Stimulated activated CD8-positive, alpha-beta memory T cell treated with anti-CD3 and anti-CD28 coated beads, Interleukin-4, amount 100 ng/mL, for 48 hours (primary cell): ENCODE data around the gene FRMD4A.
"Not testable (repeated sequence)": the region's sequence is repeated elsewhere in the genome, so short reads cannot be mapped to it uniquely, and the experiment has no call there.

ENCODE experiments used
- DNase-seq: peaks from one replicate; pipeline ENCODE4 v3.0.0-alpha.2; 2020

FRMD4A gene

DNA sequence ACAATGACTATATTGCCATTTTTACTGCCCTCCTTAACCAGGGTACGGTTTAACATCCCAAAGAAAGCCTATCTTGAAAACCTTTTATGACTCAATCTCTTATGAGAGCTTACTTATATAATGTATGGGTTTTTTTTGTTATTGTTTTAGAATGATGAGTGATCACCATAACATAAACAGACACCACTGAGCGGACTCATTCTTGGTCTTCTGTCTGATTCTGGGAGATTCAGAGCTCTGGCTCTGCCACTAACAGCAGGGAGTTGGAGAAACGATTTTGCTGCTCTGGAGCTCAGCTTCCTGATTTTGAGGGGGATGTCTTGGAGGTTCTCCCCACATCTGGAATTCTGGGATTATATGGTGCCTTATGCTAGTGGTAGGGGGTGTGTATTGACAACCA lies 244.1 kb downstream of the FRMD4A start:
- DNase-seq, result no peak

DNA sequence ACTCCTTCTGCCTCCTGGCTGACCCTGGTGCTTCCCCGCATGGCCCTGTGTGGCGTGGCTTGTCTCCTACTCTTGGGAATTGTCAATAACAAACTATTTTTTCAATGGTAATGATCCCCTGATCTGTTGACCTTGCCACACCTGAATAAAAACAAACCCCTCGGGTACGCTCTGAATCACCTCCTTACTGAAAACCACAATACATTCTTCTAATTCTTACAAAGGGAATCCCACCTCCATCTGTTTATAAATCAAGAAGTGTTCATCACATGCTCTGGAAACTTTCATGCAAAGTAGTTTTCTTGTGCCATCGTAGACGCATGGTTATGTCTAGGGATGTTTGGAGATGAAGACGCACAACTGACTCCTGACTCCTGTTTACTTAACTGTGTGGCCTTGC lies 245.8 kb downstream of the FRMD4A start:
- DNase-seq, result no peak

DNA sequence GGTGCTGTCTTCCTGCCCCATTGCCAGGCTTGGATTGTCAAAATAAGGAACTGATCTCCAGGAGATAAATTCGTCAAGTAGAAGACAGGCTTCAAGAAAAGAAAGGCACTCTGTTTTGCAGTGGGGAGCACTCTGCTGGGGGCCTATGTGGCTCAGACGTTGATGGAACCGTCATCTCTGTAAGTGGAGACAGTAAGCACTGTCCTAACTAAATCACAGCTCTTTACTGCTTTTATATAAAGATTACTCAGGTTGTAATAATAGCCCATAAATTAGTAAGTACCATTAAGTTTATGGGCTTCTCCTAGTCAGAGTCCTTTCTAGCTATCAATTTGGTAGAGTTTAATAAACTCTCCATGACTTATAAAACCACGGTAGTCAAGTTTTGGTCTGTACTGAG lies 249.9 kb downstream of the FRMD4A start:
- DNase-seq, result no peak

DNA sequence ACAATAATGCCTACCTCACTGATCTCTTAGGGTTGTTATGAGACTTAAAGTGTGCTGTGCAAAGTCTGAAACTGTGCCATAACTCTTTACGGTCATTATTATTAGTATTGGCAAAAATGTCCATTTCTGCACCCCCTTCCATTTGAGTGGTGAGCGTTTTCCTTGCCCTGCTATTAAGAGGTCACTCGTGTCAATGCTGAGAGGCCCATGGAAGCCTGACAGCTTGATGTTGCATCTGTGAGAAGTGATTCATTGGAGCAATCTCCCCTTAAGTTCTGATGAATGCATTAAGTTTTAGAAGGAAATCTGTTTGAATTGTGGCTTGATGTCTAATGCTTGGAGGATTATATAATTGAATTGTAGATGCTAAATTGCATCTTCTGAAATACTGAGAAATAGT lies 253.3 kb downstream of the FRMD4A start:
- no peak for DNase-seq

DNA sequence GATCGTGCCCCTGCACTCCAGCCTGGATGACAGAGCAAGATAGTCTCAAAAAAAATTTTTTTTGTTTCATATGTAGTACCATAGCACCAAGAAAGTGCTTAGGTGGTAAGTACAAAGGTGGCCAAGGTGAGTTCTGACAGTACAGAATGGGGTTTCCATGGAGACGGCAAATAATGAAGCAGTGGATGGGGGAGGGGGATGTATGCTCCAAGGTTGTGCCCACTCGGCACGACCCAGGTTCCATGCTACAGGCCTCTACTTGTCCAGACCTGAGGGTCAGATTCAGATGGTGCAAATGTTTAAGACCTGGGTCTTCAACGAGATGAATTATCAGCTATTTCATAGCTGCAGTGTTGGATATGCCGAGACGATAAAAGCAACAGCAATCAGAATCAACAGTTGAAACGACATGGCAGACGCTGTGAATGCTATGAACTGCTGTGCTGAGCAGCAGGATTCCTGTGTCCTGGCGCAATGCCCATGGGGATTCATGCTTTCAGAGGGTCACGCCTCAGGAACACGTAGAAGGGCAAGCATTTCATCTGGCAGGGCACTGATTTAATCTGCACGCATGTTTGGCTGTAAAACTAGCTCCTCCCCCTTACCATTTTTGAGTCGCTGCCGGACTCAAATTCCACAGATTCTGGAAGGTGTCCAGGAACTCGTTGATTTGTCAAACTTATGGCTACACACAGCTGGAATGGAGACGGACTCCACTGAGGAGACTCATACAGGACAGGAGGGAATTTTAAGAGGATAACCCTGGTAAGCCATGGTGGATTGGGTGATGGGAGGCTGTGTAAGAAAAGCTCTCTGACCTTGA lies 256.5 kb downstream of the FRMD4A start:
- DNase-seq, result no peak

DNA sequence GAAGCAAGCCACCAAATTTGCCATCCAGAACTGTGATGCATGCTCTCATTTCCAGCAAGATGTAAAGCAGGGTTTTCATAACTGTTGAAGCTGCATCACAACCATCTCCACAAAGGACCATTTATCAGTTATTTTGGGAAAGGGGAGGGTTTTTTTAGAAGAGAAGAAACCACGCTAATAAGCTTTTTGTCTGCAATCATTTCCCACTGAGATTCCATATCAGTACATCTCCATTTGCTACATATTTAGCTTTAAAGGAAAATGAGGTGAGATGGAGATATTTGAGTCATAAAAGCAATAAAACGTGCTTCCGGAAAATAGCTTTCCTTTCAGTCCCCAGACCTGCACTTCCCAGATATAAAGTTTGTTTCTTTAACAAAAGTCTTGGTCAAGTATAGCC lies 258.2 kb downstream of the FRMD4A start:
- DNase-seq, result no peak

DNA sequence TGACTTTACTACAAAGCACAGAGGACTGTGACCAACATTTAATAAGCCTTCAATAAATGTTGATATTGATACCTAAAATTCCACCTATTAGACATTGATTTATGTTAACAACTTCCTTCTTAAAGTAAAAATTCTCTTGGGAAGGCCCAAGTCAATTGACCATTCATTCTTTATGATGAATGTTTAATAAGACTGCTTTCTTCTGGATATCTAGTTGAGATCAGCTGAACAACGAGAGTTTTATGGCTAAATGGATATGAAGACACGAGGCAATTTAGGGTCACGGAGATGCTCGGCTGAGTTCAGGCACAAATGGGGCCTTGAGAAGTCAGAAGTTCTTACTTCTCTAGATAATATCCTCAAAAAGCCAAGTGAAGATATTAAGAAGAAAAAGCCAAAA lies 258.8 kb downstream of the FRMD4A start:
- DNase-seq, result no peak

DNA sequence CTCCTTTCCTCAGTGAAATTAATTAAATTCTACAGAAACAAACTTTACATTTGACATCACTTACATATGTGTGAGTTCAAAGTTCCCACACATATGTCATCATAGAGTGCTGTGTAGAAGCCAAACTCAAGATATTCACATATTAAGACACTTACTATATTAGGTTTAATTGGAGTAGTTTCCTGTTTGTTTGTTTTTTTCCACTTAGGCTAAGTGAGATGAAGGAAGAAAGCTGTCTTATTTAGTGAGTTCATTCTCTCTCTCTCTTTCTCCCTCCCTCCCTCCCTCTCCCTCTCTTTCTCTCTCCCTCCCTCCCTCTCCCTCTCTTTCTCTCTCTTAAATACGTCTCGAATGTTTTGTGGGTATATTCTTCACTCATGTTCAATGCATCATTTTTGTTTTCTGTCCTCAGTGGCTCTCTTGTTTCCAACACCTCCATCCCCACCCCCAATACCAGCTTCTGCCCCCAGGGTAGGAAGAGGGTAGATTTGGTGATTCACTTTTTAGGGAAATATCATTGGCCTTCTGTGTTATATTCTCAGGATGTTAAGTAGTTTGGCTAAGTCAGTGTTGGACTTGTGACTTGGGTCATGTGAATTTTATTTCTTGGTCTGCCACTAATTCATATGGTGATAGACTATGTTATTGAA lies 262.0 kb downstream of the FRMD4A start:
- DNase-seq, result no peak

DNA sequence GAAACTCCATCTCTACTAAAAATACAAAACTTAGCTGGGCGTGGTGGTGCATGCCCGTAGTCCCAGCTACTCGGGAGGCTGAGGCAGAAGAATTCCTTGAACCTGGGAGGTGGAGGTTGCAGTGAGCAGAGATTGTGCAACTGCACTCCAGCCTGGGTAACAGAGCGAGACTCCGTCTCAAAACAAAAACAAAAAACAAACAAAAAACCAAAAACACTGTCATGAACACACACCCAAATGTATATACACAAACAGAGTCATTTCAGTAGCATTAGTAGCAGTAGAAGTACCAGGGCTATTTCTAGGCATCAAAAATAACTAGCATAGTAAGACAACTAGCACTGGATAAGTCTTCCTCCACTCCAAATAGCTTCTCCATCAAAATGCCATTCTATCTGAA lies 263.1 kb downstream of the FRMD4A start:
- DNase-seq, result not testable (repeated sequence)

DNA sequence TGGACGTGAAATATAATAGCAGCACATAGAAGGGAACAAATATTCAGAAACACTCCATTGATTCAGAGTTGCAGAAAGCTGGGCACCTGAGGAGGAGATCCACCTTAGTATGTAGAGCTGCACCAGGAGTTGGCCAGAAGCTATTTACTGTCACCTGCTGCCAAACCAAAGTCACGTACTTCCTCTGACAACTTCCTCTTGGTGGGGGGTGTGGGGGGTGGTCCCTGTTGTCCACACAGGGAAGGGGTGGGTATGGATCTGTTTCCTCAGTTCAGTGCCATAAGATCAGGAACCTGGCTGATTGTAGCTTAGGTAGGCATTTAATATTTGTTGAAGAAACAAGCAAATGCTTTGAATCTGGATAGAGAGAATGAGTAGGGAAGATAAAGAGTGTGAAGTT lies 264.6 kb downstream of the FRMD4A start:
- DNase-seq, result no peak

DNA sequence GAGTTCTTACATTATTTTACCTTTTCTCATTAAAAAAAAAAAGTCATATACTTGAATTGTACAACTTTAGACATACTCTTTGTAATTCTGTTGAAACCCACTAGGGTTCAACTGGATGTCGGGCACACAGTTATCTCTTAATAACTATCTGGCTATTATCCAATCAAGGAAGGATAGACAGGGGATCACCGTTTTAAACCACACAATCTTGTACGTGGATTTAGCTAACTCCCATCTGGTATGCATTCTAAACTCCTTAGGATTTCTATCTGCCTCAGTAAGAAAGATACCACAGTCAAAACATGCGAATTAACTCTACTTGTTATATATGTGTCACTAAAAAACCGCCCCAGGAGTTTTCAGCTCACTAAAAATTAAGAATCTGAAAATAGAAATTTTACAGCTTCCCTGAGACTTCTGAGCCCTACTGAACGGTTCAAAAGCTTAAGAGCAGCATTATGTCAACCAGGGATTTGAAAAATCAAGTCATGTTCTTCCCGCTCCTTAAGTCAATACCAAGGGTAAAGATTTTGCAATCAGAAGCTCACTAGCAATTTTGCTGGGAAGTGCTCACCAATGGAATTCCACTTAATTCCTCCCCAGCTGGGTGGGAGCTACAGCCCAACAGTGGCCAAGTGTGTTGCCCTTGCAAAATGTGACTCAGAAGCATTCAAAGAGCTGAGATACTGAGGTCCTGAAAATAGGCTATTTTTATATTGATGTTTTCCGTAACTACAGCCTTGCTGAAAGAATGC lies 267.0 kb downstream of the FRMD4A start:
- no peak for DNase-seq

DNA sequence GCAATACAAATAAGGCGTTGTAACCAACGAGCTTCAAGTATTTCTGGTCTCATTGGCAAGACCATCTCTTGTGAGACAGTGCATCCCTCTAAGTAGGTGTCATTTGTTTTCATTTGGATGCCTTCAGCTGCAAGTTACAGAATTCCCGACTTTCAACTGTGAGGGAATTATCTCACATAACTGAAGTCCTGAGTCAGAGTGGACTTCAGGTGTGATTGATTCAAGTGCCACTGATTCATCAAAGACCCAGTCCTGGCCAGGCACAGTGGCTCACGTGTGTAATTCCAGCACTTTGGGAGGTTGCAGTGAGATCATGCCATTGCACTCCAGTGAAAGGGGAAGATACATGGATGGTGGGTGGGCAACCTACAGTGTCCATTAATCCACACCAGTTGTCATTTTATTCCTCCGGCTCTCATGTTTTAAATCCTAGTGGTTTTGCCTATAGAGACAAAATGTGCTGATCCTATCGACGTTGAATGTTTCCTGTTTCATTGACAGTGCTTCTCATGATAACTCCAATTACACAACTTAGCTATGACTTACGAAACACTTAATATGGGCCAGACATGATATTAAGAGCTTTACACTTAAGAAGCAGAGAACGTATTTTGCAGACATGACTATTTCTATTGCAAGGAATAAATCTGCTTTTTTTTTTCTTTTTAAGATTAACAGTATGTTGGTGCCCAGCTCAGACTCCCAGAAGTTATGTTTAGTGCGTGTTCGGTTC lies 268.0 kb downstream of the FRMD4A start:
- DNase-seq, result no peak

DNA sequence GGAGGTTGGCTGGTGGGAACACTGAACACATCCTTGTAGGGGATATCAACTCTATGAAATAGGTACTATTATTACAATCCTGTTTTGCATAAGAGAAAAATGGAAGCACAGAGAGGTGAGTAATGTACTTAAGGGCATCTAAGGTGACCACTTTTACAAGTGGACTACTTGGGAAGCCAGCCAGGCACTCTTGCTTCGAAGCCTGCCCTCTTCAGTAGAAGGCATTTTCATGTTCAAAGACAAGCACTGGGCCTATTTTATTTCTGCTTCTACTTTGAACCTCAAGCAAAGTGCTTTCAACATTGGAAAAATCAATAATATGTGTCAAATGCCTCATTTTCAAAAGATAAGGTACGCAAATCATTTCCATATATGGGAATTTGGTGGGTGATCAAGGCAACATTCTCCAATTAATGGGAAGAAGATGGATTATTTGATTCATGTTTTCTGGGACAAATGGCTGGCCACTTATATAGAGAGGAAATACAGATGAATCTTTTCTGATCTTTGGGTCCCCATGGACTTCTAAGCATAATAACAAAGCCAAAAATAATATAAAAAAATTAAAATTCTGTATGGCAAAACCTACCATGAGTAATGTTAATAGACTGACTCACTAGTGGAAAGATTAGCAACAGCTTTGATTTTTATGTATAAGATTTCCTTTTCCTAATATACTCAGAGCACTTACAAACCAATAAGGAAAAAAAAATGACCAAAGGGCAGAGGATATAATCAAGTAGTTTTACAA lies 270.2 kb downstream of the FRMD4A start:
- no peak for DNase-seq

DNA sequence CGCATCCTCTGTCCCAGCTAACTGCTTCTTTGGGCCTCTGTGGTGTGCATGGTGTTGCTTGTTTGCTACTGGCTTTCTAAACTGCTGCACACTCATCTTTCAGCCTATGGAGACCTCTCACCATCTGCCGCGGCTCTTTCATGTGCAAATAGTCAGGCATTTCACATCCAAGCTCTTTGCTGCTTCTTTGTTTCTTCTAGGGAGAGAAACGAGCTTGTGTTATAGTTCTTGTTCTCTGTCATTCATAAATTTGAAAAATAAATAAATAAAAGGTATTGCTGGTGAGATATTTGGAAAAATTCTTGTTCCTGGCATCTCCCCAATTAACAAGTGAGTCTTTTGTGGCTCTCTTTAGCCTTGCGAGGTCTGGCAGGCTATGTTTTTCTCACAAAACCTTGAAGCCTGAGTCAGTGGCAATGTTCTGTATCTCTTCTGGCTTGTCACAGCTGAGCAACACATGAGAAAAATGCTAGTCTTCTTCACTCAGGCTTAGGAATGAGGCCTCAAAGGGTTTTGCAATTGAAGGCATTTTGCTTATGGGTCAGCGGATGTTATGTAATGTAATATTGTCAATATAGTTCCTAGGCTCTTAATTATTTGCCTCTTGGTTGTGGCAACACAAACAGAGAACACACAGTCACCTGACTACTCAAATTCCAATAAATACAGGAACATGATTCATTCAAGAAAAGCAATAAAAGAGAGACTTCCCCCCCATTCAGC lies 274.0 kb downstream of the FRMD4A start:
- no peak for DNase-seq

DNA sequence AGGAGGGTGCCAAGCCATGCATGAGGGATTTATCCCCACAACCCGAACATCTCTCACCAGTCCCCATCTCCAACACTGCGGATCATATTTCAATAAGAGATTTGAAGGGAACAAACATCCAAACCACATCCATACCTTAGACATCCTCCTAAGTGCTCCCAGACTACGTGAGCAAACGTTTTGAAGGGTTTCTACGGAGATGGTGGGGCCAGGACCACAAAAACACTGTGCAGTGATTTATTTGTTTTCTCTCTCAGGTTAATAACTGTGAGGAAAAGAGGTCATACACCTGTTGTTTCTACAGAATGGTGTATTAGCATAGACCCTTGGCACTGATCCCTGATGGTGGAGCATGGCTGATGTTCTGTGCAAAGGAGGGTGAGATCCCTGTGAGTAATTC lies 277.8 kb downstream of the FRMD4A start:
- no peak for DNase-seq

DNA sequence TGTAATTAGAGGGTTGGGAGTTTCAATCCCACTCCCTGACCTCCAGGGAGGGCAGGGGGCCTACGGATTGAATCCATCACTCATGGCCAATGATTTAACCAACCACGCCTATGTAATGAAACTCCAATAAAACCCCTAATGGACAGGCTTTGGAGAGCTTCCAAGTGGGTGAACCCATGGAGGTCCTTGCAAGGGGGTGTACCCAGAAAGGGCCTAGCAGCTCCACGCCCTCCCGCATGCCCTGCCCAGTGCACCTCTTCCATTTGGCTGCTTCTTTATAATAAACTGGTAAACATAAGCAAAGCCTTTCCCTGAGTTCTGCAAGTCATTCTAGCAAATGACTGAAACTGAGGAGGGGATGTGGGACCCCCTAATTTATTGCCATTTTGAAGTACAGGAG lies 280.1 kb downstream of the FRMD4A start:
- DNase-seq, result no peak

DNA sequence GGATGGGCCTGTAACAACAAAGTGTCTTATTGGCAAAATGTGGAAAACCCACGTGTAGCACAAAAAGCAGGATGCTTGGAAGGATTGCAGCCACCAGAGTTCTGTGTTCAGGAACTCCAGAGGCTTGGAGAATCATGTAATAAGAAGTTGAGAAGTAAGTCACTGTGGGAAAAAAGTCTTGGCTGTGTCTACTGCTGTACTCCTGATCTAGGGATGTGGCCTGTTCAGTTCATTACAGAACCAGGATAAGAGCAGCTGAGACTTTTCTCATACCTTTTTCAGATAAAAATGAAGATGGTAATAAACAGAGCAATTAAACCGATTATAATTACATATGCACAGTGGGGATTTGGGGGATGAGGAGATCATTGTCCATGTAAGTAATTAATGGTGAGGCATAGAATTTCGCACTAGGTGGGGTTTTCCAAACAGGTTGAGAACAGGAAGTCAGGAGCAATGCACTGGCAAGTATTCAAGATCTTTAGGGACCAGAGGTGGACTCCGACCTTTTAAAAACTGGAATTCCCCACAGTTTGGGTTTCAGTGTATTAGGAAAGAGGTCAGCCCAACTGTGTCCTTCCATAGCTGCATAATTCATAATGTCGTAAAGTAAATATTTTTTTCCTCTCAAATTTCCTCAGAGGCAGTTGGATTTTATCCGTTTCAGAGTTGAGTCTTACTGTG lies 281.7 kb downstream of the FRMD4A start:
- no peak for DNase-seq

DNA sequence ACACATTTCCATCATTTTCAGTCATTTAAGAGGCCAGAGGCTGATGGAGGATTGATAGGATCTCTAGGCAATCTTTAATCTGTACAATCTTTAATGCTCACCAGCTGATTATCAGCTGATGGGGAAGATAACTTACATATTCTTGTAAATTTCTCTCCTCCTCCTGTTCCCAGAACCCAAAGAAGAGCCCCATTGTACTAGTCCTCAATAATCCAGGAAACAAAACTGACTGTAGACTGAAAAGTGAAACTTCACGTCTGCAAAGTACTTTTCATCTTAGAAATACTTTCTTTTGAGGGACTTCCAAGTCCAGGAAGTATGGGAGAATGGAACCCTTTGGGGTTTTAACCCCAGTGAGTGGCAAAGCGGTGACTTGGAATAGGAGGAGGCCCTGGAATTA lies 283.3 kb downstream of the FRMD4A start:
- no peak for DNase-seq

DNA sequence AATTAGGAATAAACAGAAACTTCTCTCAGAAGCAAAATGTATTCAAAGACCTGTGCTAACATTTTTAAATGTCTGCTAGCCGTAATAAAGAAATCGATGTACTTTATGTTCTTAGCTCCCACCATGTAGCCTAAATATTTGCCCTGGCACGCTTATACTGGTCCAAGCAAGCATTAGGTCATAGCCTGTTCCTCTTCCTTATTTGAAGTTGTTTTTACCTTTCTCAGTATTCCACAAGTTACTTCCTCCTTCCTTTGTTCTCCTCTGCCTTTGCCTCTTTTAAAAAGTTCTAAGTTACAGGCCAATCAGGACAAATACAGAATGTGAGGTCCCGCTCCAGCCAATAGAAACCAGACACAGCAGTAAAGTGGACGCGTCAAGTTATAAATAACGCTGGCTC lies 288.7 kb downstream of the FRMD4A start:
- not testable (repeated sequence) for DNase-seq

DNA sequence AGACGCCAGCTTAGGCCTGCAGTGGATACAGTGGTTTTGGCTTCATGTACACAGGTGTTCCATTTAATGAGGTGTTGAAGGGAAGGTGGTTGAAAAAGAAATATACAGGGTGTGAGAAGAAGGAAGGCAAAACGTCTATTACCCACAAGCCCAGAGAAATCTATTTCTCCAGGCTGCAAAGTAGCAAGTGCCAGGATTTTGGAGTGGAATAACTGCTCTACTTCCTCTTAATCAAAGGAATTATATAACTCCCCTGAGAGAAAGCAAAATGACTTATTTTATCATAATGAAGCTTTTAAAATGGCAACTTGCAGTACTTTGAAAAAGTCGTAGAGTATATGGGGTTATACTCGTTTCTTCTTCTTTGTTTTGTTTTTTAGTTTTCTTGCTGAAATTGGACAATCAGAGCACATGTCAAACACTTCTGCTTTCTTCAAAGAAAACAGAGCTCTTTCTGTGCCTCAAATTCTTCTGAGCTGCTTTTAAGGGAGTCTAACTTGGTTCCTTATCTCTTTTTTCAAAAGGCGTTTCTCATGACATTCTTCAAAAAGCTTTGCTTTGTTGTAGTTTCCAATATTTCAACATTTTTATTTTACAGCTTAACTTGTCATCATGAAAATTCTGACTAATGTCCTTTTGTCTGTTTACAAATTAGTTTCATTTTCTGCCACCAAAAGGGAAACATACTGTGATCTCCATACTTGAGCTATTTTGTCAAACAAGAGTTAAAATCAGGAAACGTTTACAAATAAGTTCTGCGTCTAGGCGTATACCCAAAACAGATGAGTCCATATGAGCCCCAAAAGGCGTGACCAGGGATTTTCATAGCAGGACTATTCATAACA lies 289.7 kb downstream of the FRMD4A start:
- DNase-seq, result no peak
